ENCODE data around the gene ERBB4.

Gene ERBB4

GRCh38 chr2:212538305-212539071, at the start of gene ERBB4:
TSS of gene ERBB4 (minus strand) at chr2:212538802. CDS start at chr2:212538530, 272 bp downstream.
- no peak for DNase-seq

- no peak for DNase-seq
Observed at GRCh38 chr2:212580117-212580516, 41.5 kb upstream of the ERBB4 start.

GRCh38 chr2:212556296-212556695, 17.7 kb upstream of the ERBB4 start:
- no peak for DNase-seq

GRCh38 chr2:212554233-212554632, 15.6 kb upstream of the ERBB4 start:
- no peak for DNase-seq

- no peak for DNase-seq
Observed at GRCh38 chr2:212549941-212550340, 11.3 kb upstream of the ERBB4 start.

- no peak for DNase-seq
Observed at GRCh38 chr2:212549463-212549862, 10.9 kb upstream of the ERBB4 start.

GRCh38 chr2:212548455-212548819, 9.8 kb upstream of the ERBB4 start:
- no peak for DNase-seq

GRCh38 chr2:212547716-212548454, 9.3 kb upstream of the ERBB4 start:
- DNase-seq: no peak

GRCh38 chr2:212546669-212547068, 8.1 kb upstream of the ERBB4 start:
- DNase-seq: no peak

GRCh38 chr2:212540341-212540740, 1.7 kb upstream of the ERBB4 start:
- DNase-seq: no peak

- DNase-seq: no peak
Observed at GRCh38 chr2:212539072-212539880, 674 bp upstream of the ERBB4 start.

- no peak for DNase-seq
Observed at GRCh38 chr2:212537726-212538304, 787 bp downstream of the ERBB4 start.

- DNase-seq: no peak
Observed at GRCh38 chr2:212536817-212537725, 1.5 kb downstream of the ERBB4 start.

GRCh38 chr2:212535996-212536816, 2.4 kb downstream of the ERBB4 start:
- DNase-seq: no peak

- no peak for DNase-seq
Observed at GRCh38 chr2:212534336-212534735, 4.3 kb downstream of the ERBB4 start.

- no peak for DNase-seq
Observed at GRCh38 chr2:212532585-212532984, 6.0 kb downstream of the ERBB4 start.

GRCh38 chr2:212532087-212532486, 6.5 kb downstream of the ERBB4 start:
- no peak for DNase-seq

GRCh38 chr2:212531499-212531898, 7.1 kb downstream of the ERBB4 start:
- no peak for DNase-seq

GRCh38 chr2:212530991-212531390, 7.6 kb downstream of the ERBB4 start:
- no peak for DNase-seq

GRCh38 chr2:212530373-212530772, 8.2 kb downstream of the ERBB4 start:
- no peak for DNase-seq

Measured in activated naive CD4-positive, alpha-beta T cell (primary cell).